ENCODE measurements around the gene ASIC1.
"Not testable (repeated sequence)": the region's sequence is repeated elsewhere in the genome, so short reads cannot be mapped to it uniquely, and the experiment has no call there.

Gene ASIC1

GRCh38 chr12:50075808-50076170 lies 18.4 kb downstream of the ASIC1 start:
- in situ Hi-C loops (cut with MboI; ENCODE audit: low pct_unique_long_range_greater_than_20kb, low sequenced_read_pairs) = no loop called here
- DNase-seq = no peak

DNA sequence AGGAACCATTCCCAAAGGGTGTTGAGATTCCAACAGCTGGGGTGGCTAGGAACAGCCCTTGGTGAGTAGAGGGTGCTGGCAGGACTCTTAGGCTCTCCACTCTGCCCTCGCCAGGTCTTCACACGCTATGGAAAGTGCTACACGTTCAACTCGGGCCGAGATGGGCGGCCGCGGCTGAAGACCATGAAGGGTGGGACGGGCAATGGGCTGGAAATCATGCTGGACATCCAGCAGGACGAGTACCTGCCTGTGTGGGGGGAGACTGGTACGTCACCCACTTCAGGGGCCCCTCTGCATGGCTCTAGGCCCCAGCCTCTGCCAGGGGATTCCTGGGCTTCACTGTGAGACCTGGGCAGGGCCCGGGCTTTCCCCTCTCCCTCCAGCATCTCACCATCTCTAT lies 19.7 kb downstream of the ASIC1 start:
- in situ Hi-C loops (cut with MboI; ENCODE audit: low pct_unique_long_range_greater_than_20kb, low sequenced_read_pairs) = no loop called here
- DNase-seq = no peak

- in situ Hi-C loops (cut with MboI; ENCODE audit: low pct_unique_long_range_greater_than_20kb, low sequenced_read_pairs) = no loop called here
- DNase-seq = no peak
Observed at GRCh38 chr12:50078281-50078680, 20.9 kb downstream of the ASIC1 start.

DNA sequence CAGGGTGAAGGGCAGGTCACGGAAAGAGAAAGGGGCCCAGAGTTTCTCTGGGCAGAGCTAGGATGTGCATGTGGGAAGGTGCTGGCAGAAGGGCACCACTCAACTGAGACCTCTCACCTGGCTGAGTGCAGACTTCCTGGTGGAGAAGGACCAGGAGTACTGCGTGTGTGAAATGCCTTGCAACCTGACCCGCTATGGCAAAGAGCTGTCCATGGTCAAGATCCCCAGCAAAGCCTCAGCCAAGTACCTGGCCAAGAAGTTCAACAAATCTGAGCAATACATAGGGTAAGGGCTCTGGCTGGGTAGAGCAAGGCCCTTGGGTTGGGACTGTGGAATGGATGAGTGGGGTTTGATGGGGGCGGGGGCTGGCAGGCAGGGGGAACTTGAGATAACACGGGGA lies 22.4 kb downstream of the ASIC1 start:
- in situ Hi-C loops (cut with MboI; ENCODE audit: low pct_unique_long_range_greater_than_20kb, low sequenced_read_pairs) = no loop called here
- no peak for DNase-seq

DNA sequence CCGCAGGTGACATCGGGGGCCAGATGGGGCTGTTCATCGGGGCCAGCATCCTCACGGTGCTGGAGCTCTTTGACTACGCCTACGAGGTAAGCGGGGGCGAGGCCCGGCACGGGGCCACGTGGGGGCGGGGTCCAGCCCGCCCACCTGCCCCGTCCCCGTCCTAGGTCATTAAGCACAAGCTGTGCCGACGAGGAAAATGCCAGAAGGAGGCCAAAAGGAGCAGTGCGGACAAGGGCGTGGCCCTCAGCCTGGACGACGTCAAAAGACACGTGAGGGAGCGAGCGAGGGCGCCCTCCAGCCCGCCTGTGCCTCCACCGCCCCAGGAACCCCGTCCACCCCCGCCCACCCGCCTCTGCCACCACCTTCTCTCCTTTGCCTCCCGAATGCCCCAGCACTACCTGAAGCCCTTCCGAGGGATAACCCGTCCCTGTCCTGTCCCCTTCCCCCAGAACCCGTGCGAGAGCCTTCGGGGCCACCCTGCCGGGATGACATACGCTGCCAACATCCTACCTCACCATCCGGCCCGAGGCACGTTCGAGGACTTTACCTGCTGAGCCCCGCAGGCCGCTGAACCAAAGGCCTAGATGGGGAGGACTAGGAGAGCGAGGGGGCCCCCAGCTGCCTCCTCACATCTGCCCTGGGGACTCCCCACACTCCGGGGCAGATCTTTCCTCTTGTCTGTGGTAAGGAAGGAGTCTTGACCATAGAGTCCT lies 23.9 kb downstream of the ASIC1 start:
- in situ Hi-C loops (cut with MboI; ENCODE audit: low pct_unique_long_range_greater_than_20kb, low sequenced_read_pairs) = no loop called here
- no peak for DNase-seq

GRCh38 chr12:50082644-50083043 lies 25.2 kb downstream of the ASIC1 start:
- no peak for DNase-seq
- in situ Hi-C loops (cut with MboI; ENCODE audit: low pct_unique_long_range_greater_than_20kb, low sequenced_read_pairs) = no loop called here

DNA sequence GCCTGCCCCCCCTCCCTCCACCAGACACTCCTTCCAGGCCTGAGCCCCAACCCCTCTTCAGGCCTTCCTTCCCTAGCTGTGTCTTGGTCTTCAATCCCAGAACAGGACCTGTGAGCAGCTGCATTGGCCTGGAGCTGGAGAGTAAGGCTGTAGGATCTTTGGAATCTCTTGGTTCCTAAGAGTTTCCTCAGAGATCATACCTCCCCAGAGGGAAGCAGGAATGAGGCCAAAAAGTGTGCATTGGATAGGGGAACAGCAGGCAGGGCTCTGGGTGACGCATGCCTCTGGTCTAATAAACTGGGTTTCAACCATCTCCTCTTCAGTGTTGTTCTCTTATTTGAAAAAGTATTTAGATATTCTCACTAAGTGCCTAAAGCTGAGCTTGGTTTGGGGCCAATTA lies 25.9 kb downstream of the ASIC1 start:
- in situ Hi-C loops (cut with MboI; ENCODE audit: low pct_unique_long_range_greater_than_20kb, low sequenced_read_pairs) = no loop called here
- DNase-seq = no peak

GRCh38 chr12:50084409-50084774 lies 27.0 kb downstream of the ASIC1 start:
- in situ Hi-C loops (cut with MboI; ENCODE audit: low pct_unique_long_range_greater_than_20kb, low sequenced_read_pairs); DNase-seq: not testable (repeated sequence)

GRCh38 chr12:50084775-50085614 lies 27.6 kb downstream of the ASIC1 start, which contains the start of gene SMARCD1:
Gene SMARCD1, plus strand, starts transcription at chr12:50085342. Its CDS starts 28 bp downstream, at chr12:50085370.
- in situ Hi-C loops (cut with MboI; ENCODE audit: low pct_unique_long_range_greater_than_20kb, low sequenced_read_pairs) = no loop called here
- DNase-seq = peak; percentile 91

DNA sequence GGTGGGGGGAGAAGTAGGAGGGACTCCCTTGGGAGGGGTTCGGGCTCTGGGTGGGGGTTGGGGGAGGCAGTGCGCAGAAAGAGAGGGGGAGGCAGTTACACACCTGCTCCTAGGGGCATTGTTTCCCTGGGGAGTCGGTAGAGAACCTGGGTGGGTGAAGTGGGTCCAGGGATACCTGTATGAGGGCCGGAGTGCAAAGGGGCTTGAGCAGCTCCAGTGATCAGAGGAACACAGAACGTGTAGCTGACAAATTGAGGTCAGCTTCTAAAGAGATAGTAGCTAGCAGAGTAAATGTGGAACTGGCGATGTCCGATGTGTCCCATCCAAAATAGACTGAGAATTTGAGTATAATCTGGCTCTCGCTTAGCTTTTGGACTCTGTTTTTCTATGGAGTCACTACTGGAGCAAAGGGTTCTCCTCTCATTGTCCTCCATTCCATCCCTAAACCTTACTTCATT lies 28.2 kb downstream of the ASIC1 start:
- in situ Hi-C loops (cut with MboI; ENCODE audit: low pct_unique_long_range_greater_than_20kb, low sequenced_read_pairs) = no loop called here
- no peak for DNase-seq

GRCh38 chr12:50086148-50086547 lies 28.8 kb downstream of the ASIC1 start:
- in situ Hi-C loops (cut with MboI; ENCODE audit: low pct_unique_long_range_greater_than_20kb, low sequenced_read_pairs) = no loop called here
- DNase-seq = no peak

DNA sequence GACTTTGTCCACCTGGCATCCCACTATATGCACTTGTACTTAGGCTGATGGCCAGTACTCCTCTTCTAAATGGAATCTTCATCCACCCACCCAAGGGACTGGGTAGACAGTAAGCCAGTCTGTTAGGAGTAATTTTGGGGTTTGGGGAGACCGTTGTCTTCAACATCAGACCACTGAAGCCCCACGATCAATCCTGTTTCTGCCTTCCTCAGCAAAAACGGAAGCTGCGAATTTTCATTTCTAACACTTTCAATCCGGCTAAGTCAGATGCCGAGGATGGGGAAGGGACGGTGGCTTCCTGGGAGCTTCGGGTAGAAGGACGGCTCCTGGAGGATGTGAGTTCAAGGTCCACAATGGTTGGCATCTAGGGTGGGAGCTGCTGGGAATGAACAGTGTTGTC lies 29.8 kb downstream of the ASIC1 start:
- in situ Hi-C loops (cut with MboI; ENCODE audit: low pct_unique_long_range_greater_than_20kb, low sequenced_read_pairs) = no loop called here
- DNase-seq = no peak

DNA sequence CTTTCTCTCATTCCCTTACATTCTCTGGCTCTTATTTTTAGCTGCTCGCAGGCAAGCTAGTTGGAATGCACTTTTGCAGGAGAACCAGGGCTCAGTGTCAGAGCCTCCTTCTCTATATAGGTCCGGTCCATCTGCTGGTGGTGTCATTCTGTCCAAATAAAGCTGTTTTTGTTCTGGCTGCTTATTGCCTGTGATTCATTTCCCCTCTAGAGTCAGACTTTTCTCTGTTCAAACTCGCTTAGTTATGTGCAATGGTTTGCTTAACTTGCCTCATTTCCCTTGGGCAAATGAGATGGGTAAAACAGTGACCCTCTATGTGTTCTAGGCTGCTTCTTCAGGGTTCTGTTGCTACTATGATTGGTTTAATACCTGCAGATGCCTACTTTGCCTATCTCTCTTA lies 30.6 kb downstream of the ASIC1 start:
- DNase-seq = no peak
- in situ Hi-C loops (cut with MboI; ENCODE audit: low pct_unique_long_range_greater_than_20kb, low sequenced_read_pairs) = no loop called here

GRCh38 chr12:50088577-50089335 lies 31.4 kb downstream of the ASIC1 start:
- in situ Hi-C loops (cut with MboI; ENCODE audit: low pct_unique_long_range_greater_than_20kb, low sequenced_read_pairs) = no loop called here

GRCh38 chr12:50089730-50090129 lies 32.3 kb downstream of the ASIC1 start:
- in situ Hi-C loops (cut with MboI; ENCODE audit: low pct_unique_long_range_greater_than_20kb, low sequenced_read_pairs) = no loop called here
- DNase-seq = no peak

More at GRCh38 chr12:50088577-50089335, 31.4 kb downstream of the ASIC1 start:
- peak; percentile 70 for DNase-seq

GRCh38 chr12:50090391-50090790 lies 33.0 kb downstream of the ASIC1 start:
- in situ Hi-C loops (cut with MboI; ENCODE audit: low pct_unique_long_range_greater_than_20kb, low sequenced_read_pairs) = no loop called here
- no peak for DNase-seq

DNA sequence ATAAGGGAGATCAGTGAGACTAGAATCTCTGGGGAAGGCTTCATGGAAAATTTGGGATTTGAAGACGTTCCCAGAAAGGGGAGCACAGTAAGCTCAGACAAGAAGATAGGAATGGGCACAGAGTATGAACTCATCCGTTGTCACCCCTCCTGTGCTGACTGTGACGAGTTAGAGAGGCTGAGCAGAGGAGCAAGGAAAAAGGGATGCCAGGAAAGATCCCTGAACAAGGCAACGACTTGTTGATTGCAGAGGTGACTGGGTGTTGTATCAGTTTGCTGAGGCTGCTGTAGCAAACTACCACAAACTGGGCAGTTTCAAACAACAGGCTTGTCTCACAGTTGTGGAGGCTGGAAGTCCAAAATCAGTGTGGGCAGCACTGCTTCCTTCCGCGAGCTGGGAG lies 40.6 kb downstream of the ASIC1 start:
- in situ Hi-C loops (cut with MboI; ENCODE audit: low pct_unique_long_range_greater_than_20kb, low sequenced_read_pairs) = no loop called here
- DNase-seq = no peak

- no peak for DNase-seq
- in situ Hi-C loops (cut with MboI; ENCODE audit: low pct_unique_long_range_greater_than_20kb, low sequenced_read_pairs) = no loop called here
Observed at GRCh38 chr12:50099302-50100008, 42.1 kb downstream of the ASIC1 start.

GRCh38 chr12:50100561-50100960 lies 43.2 kb downstream of the ASIC1 start:
- in situ Hi-C loops (cut with MboI; ENCODE audit: low pct_unique_long_range_greater_than_20kb, low sequenced_read_pairs) = no loop called here
- DNase-seq = no peak
